HFF-Myc (cell line): ENCODE data around the gene SLC51A.

Source experiments
- DNase-seq: peaks from one replicate; pipeline ENCODE4 v3.0.0-alpha.2; 2011; ENCODE audit warnings: low read depth; ENCODE audit errors: extremely low read depth
- H3K4me3 ChIP-seq: replicated peaks from 2 replicates; pipeline ENCODE4 v1.5.1; 2011; ENCODE audit warnings: low read depth, mild to moderate bottlenecking, control low read depth, low read length
- TF ChIP-seq, protein P1 (sequence below): IDR thresholded peaks from 2 replicates; pipeline ENCODE4 v1.5.1; 2012; ENCODE audit warnings: mild to moderate bottlenecking, low read depth, low read length, control low read depth; ENCODE audit errors: missing control alignments

The SLC51A gene

GRCh38 chr3:196217307-196218154 lies 1.2 kb downstream of the SLC51A start:
- TF ChIP-seq, protein P1, sequence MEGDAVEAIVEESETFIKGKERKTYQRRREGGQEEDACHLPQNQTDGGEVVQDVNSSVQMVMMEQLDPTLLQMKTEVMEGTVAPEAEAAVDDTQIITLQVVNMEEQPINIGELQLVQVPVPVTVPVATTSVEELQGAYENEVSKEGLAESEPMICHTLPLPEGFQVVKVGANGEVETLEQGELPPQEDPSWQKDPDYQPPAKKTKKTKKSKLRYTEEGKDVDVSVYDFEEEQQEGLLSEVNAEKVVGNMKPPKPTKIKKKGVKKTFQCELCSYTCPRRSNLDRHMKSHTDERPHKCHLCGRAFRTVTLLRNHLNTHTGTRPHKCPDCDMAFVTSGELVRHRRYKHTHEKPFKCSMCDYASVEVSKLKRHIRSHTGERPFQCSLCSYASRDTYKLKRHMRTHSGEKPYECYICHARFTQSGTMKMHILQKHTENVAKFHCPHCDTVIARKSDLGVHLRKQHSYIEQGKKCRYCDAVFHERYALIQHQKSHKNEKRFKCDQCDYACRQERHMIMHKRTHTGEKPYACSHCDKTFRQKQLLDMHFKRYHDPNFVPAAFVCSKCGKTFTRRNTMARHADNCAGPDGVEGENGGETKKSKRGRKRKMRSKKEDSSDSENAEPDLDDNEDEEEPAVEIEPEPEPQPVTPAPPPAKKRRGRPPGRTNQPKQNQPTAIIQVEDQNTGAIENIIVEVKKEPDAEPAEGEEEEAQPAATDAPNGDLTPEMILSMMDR, result no peak
- DNase-seq, result no peak
- no peak overlapping the region for H3K4me3 ChIP-seq

- no peak overlapping the region for H3K4me3 ChIP-seq
- TF ChIP-seq, protein P1, result no peak
- DNase-seq, result no peak
Measured at GRCh38 chr3:196218155-196218712, 1.9 kb downstream of the SLC51A start.

DNA sequence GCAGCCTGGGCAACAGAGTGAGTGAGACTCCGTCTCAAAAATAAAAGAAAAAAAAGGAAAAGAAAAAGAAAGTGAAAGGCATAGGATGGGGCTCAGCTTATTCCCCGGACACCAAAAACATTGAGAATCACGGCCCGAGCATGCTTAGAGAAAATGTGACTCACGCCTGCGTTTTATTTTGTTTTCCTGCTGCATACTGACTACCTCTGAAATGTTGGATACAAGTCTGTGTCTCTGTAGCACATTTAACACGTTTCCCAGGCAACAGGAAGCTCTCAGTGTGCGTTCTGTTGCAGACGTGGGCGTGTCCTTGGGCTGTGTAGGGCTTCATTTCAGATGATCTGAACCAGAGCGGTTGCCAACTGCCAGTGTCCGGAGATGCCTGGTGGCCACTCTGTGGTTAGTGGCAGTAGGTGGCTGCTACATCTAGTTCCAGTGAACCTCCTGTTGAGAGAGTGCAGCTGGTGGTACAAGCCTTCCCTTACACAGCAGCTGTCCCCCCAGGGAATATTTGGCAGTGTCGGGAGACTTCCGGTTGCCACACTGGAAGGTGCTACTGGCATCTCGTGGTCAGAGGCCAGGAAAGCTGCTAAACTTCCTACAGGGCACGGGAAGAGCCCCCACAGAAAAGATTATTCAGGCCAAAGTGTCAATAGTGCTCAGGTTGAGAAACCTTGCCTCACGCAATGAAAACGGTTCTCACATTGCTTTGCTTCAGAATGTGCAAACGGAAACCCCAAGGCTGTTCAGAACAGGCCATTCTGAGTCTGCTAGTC lies 3.0 kb downstream of the SLC51A start:
- TF ChIP-seq, protein P1, result no peak
- peak overlapping the region; percentile 13 for H3K4me3 ChIP-seq

DNA sequence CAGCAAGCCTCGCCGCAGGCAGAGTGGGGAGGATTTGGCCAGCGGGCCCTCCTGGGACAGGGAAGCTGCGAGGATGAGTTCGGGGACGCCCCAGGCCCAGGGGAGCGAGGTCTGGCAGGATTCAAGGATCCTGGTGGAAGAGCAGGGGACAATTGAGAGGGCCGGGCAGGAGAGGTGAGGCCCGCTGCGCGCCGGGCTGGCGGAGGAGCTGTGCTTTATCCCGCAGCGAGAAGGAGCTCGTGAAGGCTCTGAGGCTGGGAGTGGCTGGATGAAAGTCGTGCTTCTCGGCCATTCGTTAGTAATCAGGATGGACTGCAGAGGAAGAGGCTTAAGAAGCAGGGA lies 3.6 kb downstream of the SLC51A start:
- H3K4me3 ChIP-seq, result no peak overlapping the region
- no peak for DNase-seq
- TF ChIP-seq, protein P1, result no peak

More for the DNA sequence above, 3.0 kb downstream of the SLC51A start:
- peak; percentile 89 for DNase-seq

DNA sequence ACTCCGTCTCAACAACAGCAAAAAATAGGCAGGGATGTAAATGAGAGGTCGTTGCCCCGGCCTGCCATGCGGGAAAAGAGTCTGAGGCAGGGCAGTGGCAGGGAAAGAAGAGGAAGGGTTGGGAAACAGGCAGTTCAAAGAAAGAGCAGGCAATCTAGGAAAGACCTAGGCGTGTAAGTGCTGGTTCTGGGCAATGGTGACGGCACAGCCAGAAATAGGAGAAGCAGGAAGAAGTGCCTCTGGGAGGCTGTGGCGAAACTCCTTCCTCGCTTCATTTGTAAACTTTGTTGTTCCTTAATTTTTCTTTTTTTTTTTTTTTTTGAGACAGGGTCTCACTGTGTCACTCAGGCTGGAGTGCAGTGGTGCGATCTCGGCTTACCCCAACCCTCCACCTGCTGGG lies 4.3 kb downstream of the SLC51A start:
- TF ChIP-seq, protein P1, result no peak
- DNase-seq, result no peak
- no peak overlapping the region for H3K4me3 ChIP-seq

DNA sequence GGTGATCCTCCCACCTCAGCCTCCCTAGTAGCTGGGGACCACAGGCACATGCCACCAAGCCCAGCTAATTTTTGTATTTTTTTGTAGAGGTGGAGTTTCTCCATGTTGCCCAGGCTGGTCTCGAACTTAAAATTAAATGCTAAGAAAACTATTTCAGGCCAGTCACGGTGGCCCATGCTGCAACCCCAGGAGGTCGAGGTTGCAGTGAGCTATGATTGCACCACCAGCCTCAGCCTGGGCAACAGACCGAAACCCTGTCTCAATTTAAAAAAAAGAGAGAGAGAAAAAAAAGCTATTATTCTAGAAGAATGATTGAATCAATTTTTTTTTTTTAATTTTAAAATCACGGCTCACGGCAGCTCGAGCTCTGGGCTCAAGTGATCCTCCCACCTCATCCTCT lies 4.7 kb downstream of the SLC51A start:
- TF ChIP-seq, protein P1, result no peak
- H3K4me3 ChIP-seq, result no peak overlapping the region
- no peak for DNase-seq
